Central memory CD8-positive, alpha-beta T cell (primary cell): ENCODE measurements around the gene GPR37L1.

ENCODE experiments used
- ATAC-seq: fragments of 150-1000 bp; cut with Tn5 transposase; replicated peaks from 2 replicates; pipeline ENCODE4 v1.10.0; 2022; ENCODE audit warnings: mild to moderate bottlenecking, moderate FRiP score, moderate number of reproducible peaks; ENCODE audit not compliant: poor library complexity, severe bottlenecking; ENCODE audit errors: extremely low read depth
- DNase-seq, 2 donors: peaks; one replicate each; pipeline ENCODE4 v3.0.0; 2021; ENCODE audit warnings: low spot score in 2 of 2
- H3K27ac Mint-ChIP-seq: one replicate; pipeline ENCODE4 v1.8.0; 2022; ENCODE audit warnings: low read depth, mild to moderate bottlenecking, moderate library complexity, mixed read lengths
- H3K27me3 Mint-ChIP-seq: one replicate; pipeline ENCODE4 v1.8.0; 2022; ENCODE audit warnings: mixed read lengths
- H3K36me3 Mint-ChIP-seq: one replicate; pipeline ENCODE4 v1.8.0; 2022; ENCODE audit warnings: mild to moderate bottlenecking, moderate library complexity, mixed read lengths; ENCODE audit not compliant: insufficient read depth
- H3K4me1 Mint-ChIP-seq: one replicate; pipeline ENCODE4 v1.8.0; 2022; ENCODE audit warnings: mixed read lengths
- H3K4me3 Mint-ChIP-seq: one replicate; pipeline ENCODE4 v1.8.0; 2022; ENCODE audit warnings: mild to moderate bottlenecking, moderate library complexity, mixed read lengths
- H3K9me3 Mint-ChIP-seq: one replicate; pipeline ENCODE4 v1.8.0; 2022; ENCODE audit warnings: mixed read lengths

Gene GPR37L1

DNA sequence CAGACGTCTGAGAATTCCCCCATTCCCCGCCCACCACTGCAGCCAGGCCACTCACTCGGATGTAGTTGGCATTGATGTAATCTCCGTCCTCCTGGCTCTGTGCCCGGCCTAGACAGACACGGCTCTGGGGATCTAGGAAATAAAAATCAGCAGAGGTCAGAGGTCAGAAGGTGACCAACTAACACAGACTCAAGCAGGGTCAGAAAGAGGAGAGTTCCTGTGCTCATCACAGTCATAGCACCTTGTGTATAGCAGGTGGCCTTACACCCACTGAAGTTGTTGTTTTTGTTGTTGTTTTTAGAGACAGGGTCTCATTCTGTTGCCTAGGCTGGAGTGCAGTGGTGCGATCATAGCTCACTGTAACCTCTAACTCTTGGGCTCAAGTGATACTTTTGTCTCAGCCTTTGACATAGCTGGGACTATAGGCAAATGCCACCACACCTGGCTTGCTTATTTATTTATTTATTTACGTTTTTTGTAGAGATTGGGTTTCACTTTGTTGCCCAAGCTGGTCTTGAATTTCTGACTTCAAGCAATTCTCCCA is 32.8 kb downstream of the GPR37L1 start:
- no peak overlapping the region for H3K27ac Mint-ChIP-seq
- ATAC-seq (no peak), DNase-seq (no peak)
- peaks cover 73% of the 10 kb centered on the region for H3K4me1 Mint-ChIP-seq
- H3K9me3 Mint-ChIP-seq = no peaks in the 10 kb centered on the region
- peaks cover 63% of the 10 kb centered on the region for H3K36me3 Mint-ChIP-seq
- no peak overlapping the region for H3K4me3 Mint-ChIP-seq
- no peaks in the 10 kb centered on the region for H3K27me3 Mint-ChIP-seq

DNA sequence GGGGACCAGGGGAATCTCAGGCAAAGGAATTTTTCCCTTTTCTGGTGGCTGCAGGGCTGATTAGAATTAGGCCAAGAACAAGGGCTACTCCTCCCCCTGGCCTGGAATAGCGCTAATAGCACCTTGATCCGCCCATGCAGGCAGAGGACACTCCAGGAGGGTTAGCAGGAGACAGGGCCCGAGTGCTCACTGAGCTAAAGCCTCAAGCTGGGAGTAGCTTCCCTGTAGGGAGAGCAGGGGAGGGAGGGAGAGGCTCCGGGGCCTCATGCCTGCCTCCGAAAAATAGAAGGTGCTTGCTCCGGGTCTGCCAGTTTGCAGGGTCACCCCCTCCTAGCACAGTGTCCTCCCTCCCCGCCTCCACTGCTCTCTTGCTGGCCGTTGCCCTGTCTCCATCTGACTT is 33.9 kb downstream of the GPR37L1 start:
- Mint-ChIP-seq H3K4me1 (peaks cover 74% of the 10 kb centered on the region), H3K9me3 (no peaks in the 10 kb centered on the region), H3K27ac (no peak overlapping the region), H3K4me3 (peak overlapping the region; percentile 18), H3K36me3 (peaks cover 54% of the 10 kb centered on the region), H3K27me3 (no peaks in the 10 kb centered on the region)
- no peak for DNase-seq
- ATAC-seq = no peak

- ATAC-seq (no peak), DNase-seq (no peak)
- peaks cover 88% of the 10 kb centered on the region for H3K4me1 Mint-ChIP-seq
- H3K27me3 Mint-ChIP-seq = no peaks in the 10 kb centered on the region
- H3K36me3 Mint-ChIP-seq = peaks cover 46% of the 10 kb centered on the region
- H3K9me3 Mint-ChIP-seq = no peaks in the 10 kb centered on the region
- H3K27ac Mint-ChIP-seq = peak overlapping the region; percentile 100
- peak overlapping the region; percentile 92 for H3K4me3 Mint-ChIP-seq
Observed at GRCh38 chr1:202157945-202158344, 35.2 kb downstream of the GPR37L1 start.

DNA sequence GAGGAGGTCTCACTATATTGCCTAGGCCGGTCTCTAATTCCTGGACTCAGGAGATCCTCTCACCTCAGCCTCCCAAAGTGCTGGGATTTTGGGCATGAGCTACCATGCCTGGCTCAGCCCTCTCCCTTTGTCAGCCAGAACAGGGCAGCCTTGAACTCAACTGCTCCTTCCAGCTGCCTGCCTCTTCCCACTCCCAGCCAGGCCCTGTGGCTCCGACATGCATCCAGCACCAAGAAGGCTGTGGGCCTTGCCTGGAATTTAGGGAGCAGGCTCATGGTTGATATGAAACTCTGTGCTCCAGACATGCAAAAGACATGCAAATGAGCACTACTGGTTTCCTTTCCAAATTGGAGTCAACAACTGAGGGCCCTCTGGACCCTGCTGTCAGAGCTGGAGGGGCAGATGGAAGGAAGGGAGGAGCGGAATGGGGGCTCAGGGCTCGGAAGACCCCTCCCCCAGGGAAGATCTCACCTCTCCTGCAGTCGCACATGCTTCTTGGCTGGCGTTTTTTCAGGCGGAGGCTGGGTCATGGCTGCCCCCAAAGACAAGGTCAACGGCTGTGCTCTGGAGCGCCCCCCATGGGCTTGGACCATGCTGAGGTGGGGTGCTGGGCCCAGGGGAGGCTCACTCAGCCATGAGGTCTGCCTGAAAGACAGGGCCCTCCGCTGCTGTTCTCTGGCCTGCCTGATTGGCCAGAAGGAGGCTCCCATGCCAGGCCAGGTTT is 36.3 kb downstream of the GPR37L1 start:
- no peaks in the 10 kb centered on the region for H3K27me3 Mint-ChIP-seq
- H3K36me3 Mint-ChIP-seq = peaks cover 39% of the 10 kb centered on the region
- DNase-seq (no peak), ATAC-seq (no peak)
- H3K4me3 Mint-ChIP-seq = peak overlapping the region; percentile 92
- H3K27ac Mint-ChIP-seq = peak overlapping the region; percentile 100
- no peaks in the 10 kb centered on the region for H3K9me3 Mint-ChIP-seq
- H3K4me1 Mint-ChIP-seq = peaks cover 92% of the 10 kb centered on the region

- H3K36me3 Mint-ChIP-seq = peaks cover 37% of the 10 kb centered on the region
- H3K4me1 Mint-ChIP-seq = peaks cover 96% of the 10 kb centered on the region
- DNase-seq = peak in 1 of 2 donors; percentile 41
- peak overlapping the region; percentile 100 for H3K27ac Mint-ChIP-seq
- no peaks in the 10 kb centered on the region for H3K9me3 Mint-ChIP-seq
- H3K4me3 Mint-ChIP-seq = peak overlapping the region; percentile 92
- peak; percentile 24 for ATAC-seq
- H3K27me3 Mint-ChIP-seq = no peaks in the 10 kb centered on the region
Observed at GRCh38 chr1:202159534-202160371, 37.0 kb downstream of the GPR37L1 start.

- no peaks in the 10 kb centered on the region for H3K27me3 Mint-ChIP-seq
- H3K4me1 Mint-ChIP-seq = peaks cover 93% of the 10 kb centered on the region
- H3K4me3 Mint-ChIP-seq = peak within 1 kb of the TSS; percentile 92
- peak; percentile 71 for ATAC-seq
- H3K36me3 Mint-ChIP-seq = peaks cover 32% of the 10 kb centered on the region
- peak; percentile 60 to 73 for DNase-seq
- peak within 1 kb of the TSS; percentile 100 for H3K27ac Mint-ChIP-seq
- H3K9me3 Mint-ChIP-seq = no peaks in the 10 kb centered on the region
Observed at GRCh38 chr1:202160377-202160940, 37.7 kb downstream of the GPR37L1 start, which contains the start of gene PTPN7. Gene PTPN7 (minus strand): TSS chr1:202160602. CDS start chr1:202159402, 1,200 bp downstream.

DNA sequence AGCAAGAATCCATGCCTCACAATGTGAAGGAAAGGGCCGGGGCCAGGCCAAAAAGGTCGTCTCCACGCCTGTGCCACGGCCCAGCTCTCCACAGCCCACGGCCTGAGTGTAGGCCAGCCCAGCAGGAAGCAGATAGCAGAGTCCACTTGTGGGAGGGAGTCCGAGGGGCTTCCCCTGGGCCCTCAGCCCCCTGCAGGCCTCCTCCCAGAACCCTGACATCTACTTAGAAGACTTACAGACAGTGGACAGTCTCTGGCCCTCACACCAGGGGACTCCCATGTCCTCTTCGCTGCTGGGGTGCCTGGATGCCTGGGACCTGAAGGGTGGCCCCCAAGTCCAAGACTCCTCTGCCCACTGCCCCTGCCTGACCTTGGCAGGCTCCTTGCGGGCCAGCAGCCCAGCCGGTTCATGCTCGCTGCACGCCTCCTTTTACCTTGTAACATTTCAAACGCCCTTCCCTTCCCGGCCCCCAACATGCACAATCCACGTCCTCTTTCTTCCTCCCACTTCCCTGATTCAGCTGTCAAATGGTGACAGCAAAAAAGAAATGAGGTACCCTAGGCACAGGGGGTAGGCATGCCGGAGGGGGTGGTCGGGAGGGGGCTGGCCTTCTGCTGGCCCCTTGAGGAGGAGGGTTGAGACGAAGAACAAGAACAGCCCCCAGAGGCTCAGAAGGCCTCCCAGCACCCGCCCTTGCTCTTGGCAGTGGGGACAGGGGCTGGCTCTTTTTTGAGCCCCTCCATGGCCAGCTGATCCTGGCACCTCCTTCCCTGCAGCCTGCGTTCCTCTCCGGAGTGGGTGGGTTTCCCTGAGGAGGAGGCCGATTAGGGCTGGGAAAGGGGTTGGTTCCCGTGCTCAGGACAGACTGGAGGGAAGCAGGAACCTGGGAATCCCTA is 38.7 kb downstream of the GPR37L1 start:
- Mint-ChIP-seq H3K4me3 (peak overlapping the region; percentile 92), H3K9me3 (no peaks in the 10 kb centered on the region), H3K4me1 (peaks cover 85% of the 10 kb centered on the region), H3K27ac (peak overlapping the region; percentile 100), H3K36me3 (peaks cover 30% of the 10 kb centered on the region), H3K27me3 (no peaks in the 10 kb centered on the region)
- ATAC-seq = no peak
- DNase-seq = no peak

DNA sequence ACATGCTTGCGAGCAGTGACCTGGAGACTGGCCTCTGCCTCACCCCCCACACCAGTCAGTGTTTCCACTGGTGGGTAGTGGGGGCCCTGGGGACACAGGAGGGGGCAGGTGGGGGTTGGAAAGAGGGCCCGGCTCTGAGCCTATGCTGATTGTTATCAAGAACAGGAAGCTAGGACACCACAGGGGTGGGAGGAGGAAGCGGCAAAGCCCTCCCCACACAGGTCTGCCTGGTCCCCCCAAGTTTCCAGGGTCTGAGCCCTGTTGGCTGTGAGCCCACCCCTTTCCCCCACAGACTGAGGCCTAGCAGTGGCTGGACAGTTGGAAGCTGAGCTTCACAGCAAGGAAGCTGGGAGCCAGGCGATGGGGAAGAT is 39.3 kb downstream of the GPR37L1 start:
- Mint-ChIP-seq H3K27ac (peak overlapping the region; percentile 100), H3K27me3 (no peaks in the 10 kb centered on the region), H3K4me3 (peak overlapping the region; percentile 92), H3K4me1 (peaks cover 78% of the 10 kb centered on the region), H3K36me3 (peaks cover 29% of the 10 kb centered on the region), H3K9me3 (no peaks in the 10 kb centered on the region)
- DNase-seq (no peak), ATAC-seq (no peak)

- peak overlapping the region; percentile 92 for H3K4me3 Mint-ChIP-seq
- peak overlapping the region; percentile 100 for H3K27ac Mint-ChIP-seq
- H3K4me1 Mint-ChIP-seq = peaks cover 74% of the 10 kb centered on the region
Observed at GRCh38 chr1:202162418-202163280, 39.9 kb downstream of the GPR37L1 start.

DNA sequence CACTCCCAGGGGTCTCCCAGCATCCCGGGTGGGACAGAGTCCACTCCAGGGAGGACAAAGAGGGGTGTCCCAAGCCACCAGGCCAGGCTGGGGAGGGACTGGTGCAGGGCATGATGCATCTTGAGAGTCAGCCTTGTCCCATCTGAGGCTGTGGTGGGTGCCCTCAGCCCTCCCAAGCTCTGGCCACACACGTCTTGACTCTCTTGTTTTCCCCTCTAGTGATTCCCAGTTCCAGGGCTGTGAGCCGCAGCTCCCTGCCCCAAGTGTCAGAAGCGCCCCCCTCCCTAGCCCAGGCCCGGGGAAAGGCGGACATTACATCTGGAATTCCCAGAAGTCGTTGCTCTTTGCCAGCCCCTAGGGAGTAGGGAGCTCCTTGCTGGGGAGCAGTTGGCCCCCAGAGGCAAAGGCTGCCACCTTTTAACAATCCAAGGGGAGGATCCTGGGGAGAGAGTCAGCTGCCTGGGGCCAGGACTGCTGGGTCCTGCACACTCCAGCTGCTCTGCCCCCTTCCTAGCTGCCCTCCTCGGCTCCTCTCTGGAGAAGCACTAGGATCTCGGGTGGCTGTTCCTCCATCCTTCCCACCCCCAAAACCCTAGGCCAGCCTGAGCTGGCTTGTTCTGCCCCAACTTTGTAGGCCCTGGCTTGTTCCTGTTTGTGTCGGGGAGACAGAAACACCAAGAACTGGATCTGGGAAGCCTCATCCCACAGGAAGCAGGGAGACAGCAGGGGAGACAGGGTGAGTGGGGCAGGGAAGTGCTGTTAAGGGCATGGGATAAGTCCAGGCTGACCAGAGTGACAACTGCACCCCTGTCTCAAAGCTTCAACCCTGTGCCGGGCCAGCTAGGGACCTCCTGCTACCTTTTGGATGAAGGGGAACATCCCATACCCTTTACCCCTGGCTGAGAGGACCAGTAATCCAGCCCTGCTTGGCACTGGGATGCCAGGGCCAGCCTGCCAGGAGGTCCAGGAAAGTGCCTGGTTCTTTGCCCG is 40.9 kb downstream of the GPR37L1 start:
- Mint-ChIP-seq H3K4me3 (peak overlapping the region; percentile 92), H3K36me3 (peaks cover 23% of the 10 kb centered on the region), H3K27ac (peak overlapping the region; percentile 100), H3K9me3 (no peaks in the 10 kb centered on the region), H3K4me1 (peaks cover 65% of the 10 kb centered on the region), H3K27me3 (no peaks in the 10 kb centered on the region)
- ATAC-seq = no peak
- DNase-seq = no peak

More at GRCh38 chr1:202162418-202163280, 39.9 kb downstream of the GPR37L1 start:
- no peaks in the 10 kb centered on the region for H3K9me3 Mint-ChIP-seq
- H3K27me3 Mint-ChIP-seq = no peaks in the 10 kb centered on the region
- H3K36me3 Mint-ChIP-seq = peaks cover 25% of the 10 kb centered on the region
- ATAC-seq (no peak), DNase-seq (no peak)
